H9 (cell line): ENCODE data around the gene PGBD5. TPM values are rescaled to one million over a fixed set of nuclear protein-coding genes. Genes with fewer than 3 reads are reported as not detected.

Experiments
- DNase-seq: peaks from one replicate; pipeline ENCODE4 v3.0.0-alpha.2; 2017
- H2AFZ ChIP-seq: one replicate; pipeline ENCODE4 v1.6.1; 2013; ENCODE audit warnings: mild to moderate bottlenecking, low read length, control low read depth, moderate library complexity
- H2AK5ac ChIP-seq: 2 replicates; pipeline ENCODE4 v1.6.1; 2013; ENCODE audit warnings: low read length, control low read depth, mixed read lengths; ENCODE audit not compliant: insufficient read length
- H2BK120ac ChIP-seq: one replicate; pipeline ENCODE4 v1.6.1; 2013; ENCODE audit warnings: low read depth, mild to moderate bottlenecking, low read length, control low read depth, inconsistent platforms; ENCODE audit not compliant: poor library complexity, severe bottlenecking
- H2BK12ac ChIP-seq: 2 replicates; pipeline ENCODE4 v1.6.1; 2013; ENCODE audit warnings: low read length, control low read depth, mixed read lengths, low read depth; ENCODE audit not compliant: insufficient read length
- H2BK15ac ChIP-seq: 2 replicates; pipeline ENCODE4 v1.6.1; 2013; ENCODE audit warnings: low read depth, low read length, control low read depth
- H2BK20ac ChIP-seq: one replicate; pipeline ENCODE4 v1.6.1; 2013; ENCODE audit warnings: low read depth, mild to moderate bottlenecking, low read length, control low read depth, inconsistent platforms; ENCODE audit not compliant: poor library complexity, severe bottlenecking
- H2BK5ac ChIP-seq: 2 replicates; pipeline ENCODE4 v1.6.1; 2013; ENCODE audit warnings: low read length, control low read depth, mixed read lengths; ENCODE audit not compliant: insufficient read length
- H3K14ac ChIP-seq: 2 replicates; pipeline ENCODE4 v1.6.1; 2013; ENCODE audit warnings: low read length, control low read depth; ENCODE audit not compliant: insufficient read depth
- H3K18ac ChIP-seq: 2 replicates; pipeline ENCODE4 v1.6.1; 2013; ENCODE audit warnings: low read depth, mild to moderate bottlenecking, mixed read lengths, low read length, control low read depth; ENCODE audit not compliant: insufficient read length
- H3K23ac ChIP-seq: 2 replicates; pipeline ENCODE4 v1.6.1; 2013; ENCODE audit warnings: low read length, control low read depth, mixed read lengths, low read depth; ENCODE audit not compliant: insufficient read length
- H3K23me2 ChIP-seq: 2 replicates; pipeline ENCODE4 v1.6.1; 2013; ENCODE audit warnings: low read depth, mild to moderate bottlenecking, mixed read lengths, low read length, control low read depth; ENCODE audit not compliant: insufficient read length, poor library complexity, severe bottlenecking
- H3K27ac ChIP-seq: 2 replicates; pipeline ENCODE4 v1.5.1; 2013; ENCODE audit warnings: low read length, control low read depth, mixed read lengths, low read depth; ENCODE audit not compliant: insufficient read length
- H3K27me3 ChIP-seq: 2 replicates; pipeline ENCODE4 v1.6.1; 2013; ENCODE audit warnings: low read length, control low read depth, inconsistent platforms; ENCODE audit not compliant: insufficient read depth
- H3K4ac ChIP-seq: 2 replicates; pipeline ENCODE4 v1.6.1; 2013; ENCODE audit warnings: low read depth, mild to moderate bottlenecking, control low read depth, inconsistent platforms, low read length, moderate library complexity
- H3K4me1 ChIP-seq: 2 replicates; pipeline ENCODE4 v1.6.1; 2013; ENCODE audit warnings: low read length, control low read depth, inconsistent platforms; ENCODE audit not compliant: insufficient read depth
- H3K4me2 ChIP-seq: 2 replicates; pipeline ENCODE4 v1.6.1; 2013; ENCODE audit warnings: low read length, control low read depth, mixed read lengths; ENCODE audit not compliant: insufficient read length, insufficient read depth
- H3K56ac ChIP-seq: 2 replicates; pipeline ENCODE4 v1.6.1; 2013; ENCODE audit warnings: low read depth, mild to moderate bottlenecking, mixed read lengths, low read length, control low read depth; ENCODE audit not compliant: insufficient read length
- H3K79me1 ChIP-seq: 2 replicates; pipeline ENCODE4 v1.6.1; 2013; ENCODE audit warnings: low read depth, mild to moderate bottlenecking, moderate library complexity, low read length, control low read depth, inconsistent platforms; ENCODE audit not compliant: insufficient read depth, poor library complexity, severe bottlenecking
- H3K79me2 ChIP-seq: 2 replicates; pipeline ENCODE4 v1.6.1; 2013; ENCODE audit warnings: low read length, control low read depth, inconsistent platforms; ENCODE audit not compliant: insufficient read depth
- H3K9ac ChIP-seq: 2 replicates; pipeline ENCODE4 v1.6.1; 2013; ENCODE audit warnings: low read length, control low read depth, mixed read lengths; ENCODE audit not compliant: insufficient read length; ENCODE audit errors: extremely low read depth
- H3K9me3 ChIP-seq: one replicate; pipeline ENCODE4 v1.6.1; 2013; ENCODE audit warnings: low read depth, low read length, inconsistent platforms; ENCODE audit not compliant: control insufficient read depth
- H3T11ph ChIP-seq: one replicate; pipeline ENCODE4 v1.6.1; 2013; ENCODE audit warnings: mild to moderate bottlenecking, low read length, control low read depth, inconsistent platforms
- H4K20me1 ChIP-seq: one replicate; pipeline ENCODE4 v1.6.1; 2013; ENCODE audit not compliant: control insufficient read depth, insufficient read length, insufficient read depth
- H4K5ac ChIP-seq: 2 replicates; pipeline ENCODE4 v1.6.1; 2013; ENCODE audit warnings: low read depth, mild to moderate bottlenecking, mixed read lengths, low read length, control low read depth; ENCODE audit not compliant: insufficient read length
- H4K8ac ChIP-seq: replicated peaks from 2 replicates; pipeline ENCODE4 v1.6.1; 2013; ENCODE audit warnings: low read length, control low read depth, mixed read lengths, low read depth; ENCODE audit not compliant: insufficient read length
- H4K91ac ChIP-seq: 2 replicates; pipeline ENCODE4 v1.6.1; 2013; ENCODE audit warnings: low read depth, mild to moderate bottlenecking, moderate library complexity, mixed read lengths, low read length, control low read depth; ENCODE audit not compliant: insufficient read length
- H3K27ac Mint-ChIP-seq, 3 experiments: 2 replicates in 2 of 3; 3 replicates in 1 of 3; pipeline ENCODE4 v1.8.0; 2020 to 2021; ENCODE audit warnings: mixed read lengths in 3 of 3, mild to moderate bottlenecking in 1 of 3, moderate library complexity in 1 of 3
- H3K27me3 Mint-ChIP-seq: 2 replicates; pipeline ENCODE4 v1.8.0; 2021; ENCODE audit warnings: low read depth, mild to moderate bottlenecking, moderate library complexity, mixed read lengths
- H3K36me3 Mint-ChIP-seq, 3 experiments: 2 replicates in 2 of 3; 3 replicates in 1 of 3; pipeline ENCODE4 v1.8.0; 2020 to 2021; ENCODE audit warnings: low read depth in 3 of 3, mixed read lengths in 3 of 3; ENCODE audit not compliant: insufficient read depth in 1 of 3
- H3K4me1 Mint-ChIP-seq, 2 experiments: 2 replicates each; pipeline ENCODE4 v1.8.0; 2020; ENCODE audit warnings: mixed read lengths in 2 of 2
- H3K4me3 Mint-ChIP-seq, 2 experiments: 2 replicates in 1 of 2; 3 replicates in 1 of 2; pipeline ENCODE4 v1.8.0; 2020 to 2021; ENCODE audit warnings: mild to moderate bottlenecking in 2 of 2, mixed read lengths in 2 of 2, moderate library complexity in 1 of 2
- H3K9me3 Mint-ChIP-seq, 2 experiments: 2 replicates in 1 of 2; 3 replicates in 1 of 2; pipeline ENCODE4 v1.8.0; 2020; ENCODE audit warnings: mild to moderate bottlenecking in 2 of 2, mixed read lengths in 2 of 2, moderate library complexity in 1 of 2
- WGBS: extraction: QIAGEN DNeasy Blood & Tissue Kit; methylation state at CpG from one replicate; pipeline ENCODE4 v1.1.7; 2013; ENCODE audit warnings: missing lambda C conversion rate, low lambda C conversion rate, mixed read lengths; ENCODE audit not compliant: insufficient read length; ENCODE audit errors: extremely low coverage; 5-methylcytosine and 5-hydroxymethylcytosine counted together
- total RNA-seq: library from RNA; stranded (reverse); gene quantifications from 2 replicates; pipeline ENCODE4 v1.2.1, GENCODE V29; 2021
- TF ChIP-seq, protein P1 (sequence below): fragments of 200-600 bp; sonication (generic); conservative IDR thresholded peaks from 3 replicates; pipeline ENCODE4 v1.8.0; 2021; ENCODE audit warnings: antibody characterized with exemption, mild to moderate bottlenecking

Gene PGBD5
- total RNA-seq, 1 experiment from 2014 or later, result 19.1 TPM

DNA sequence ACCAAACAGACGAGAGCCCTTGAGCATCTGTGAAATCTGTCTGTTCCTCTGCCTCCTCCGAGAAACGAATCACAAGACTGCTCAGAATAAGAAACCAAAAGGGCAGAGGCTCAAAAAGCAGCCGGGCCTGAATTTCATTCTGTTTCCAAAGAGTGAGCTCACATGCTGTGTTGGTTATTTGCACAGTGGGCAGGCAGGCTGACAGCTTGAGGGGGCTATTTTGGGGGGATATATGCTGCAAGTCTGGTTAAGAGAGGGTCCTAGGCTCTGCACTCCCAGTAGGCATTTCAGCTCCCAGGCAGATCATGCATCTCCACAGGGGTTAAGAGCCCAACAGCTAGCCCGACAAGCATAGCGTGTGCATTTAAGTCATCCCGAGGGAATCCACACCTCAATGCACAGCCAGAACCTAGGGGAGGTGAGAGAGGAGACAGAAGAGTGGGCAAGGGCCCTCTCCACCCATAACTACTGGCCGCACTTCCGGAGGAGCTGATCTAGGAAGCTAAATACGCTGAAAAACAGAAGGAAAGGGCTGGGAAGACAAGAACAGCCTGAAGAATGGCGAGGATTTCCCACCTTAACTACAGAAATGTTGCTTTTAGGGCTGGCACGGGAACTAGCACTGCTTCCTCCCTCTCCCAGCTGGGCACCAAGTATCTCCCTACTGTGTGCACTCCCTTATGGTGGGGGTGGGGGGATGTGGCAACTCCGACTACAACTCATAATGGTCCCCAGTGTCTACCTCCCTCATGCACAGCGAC, 3.7 kb downstream of the PGBD5 start:
- DNase-seq, result peak; percentile 41
- Histone ChIP-seq H2BK12ac (no peak overlapping the region), H3K56ac (no peak overlapping the region), H3K27me3 (no peaks in the 10 kb centered on the region; the same call in 1 of the 2 replicates), H2BK120ac (no peak overlapping the region), H2BK15ac (no peak overlapping the region), H3K4me1 (no peaks in the 10 kb centered on the region; the same call in 1 of the 2 replicates), H3K27ac (no peak overlapping the region), H2AFZ (no peak overlapping the region), H3T11ph (no peak overlapping the region), H2AK5ac (no peak overlapping the region), H4K5ac (no peak overlapping the region), H3K14ac (no peak overlapping the region), H3K23me2 (peaks cover 12% of the 10 kb centered on the region), H3K79me2 (peaks cover 9% of the 10 kb centered on the region; the same call in 1 of the 2 replicates), H3K9me3 (no peaks in the 10 kb centered on the region), H3K4me2 (peak overlapping the region; percentile 88), H4K91ac (no peak overlapping the region), H2BK20ac (no peak overlapping the region), H3K79me1 (peaks cover 2% of the 10 kb centered on the region), H2BK5ac (no peak overlapping the region), H3K9ac (no peak overlapping the region), H3K23ac (no peak overlapping the region), H3K18ac (no peak overlapping the region), H3K4ac (no peak overlapping the region), H4K8ac (no peak overlapping the region), H4K20me1 (no peaks in the 10 kb centered on the region)
- H3K4me3 Mint-ChIP-seq, result peak overlapping the region in 1 of 2 experiments; percentile 90; a peak in 4 of 5 replicates
- peaks cover 49 to 59% of the 10 kb centered on the region in 2 experiments for H3K4me1 Mint-ChIP-seq
- H3K27ac Mint-ChIP-seq, result peak overlapping the region; percentile 50 to 62 (median 55); a peak in 3 of 7 replicates
- H3K27me3 Mint-ChIP-seq, result peaks cover 25% of the 10 kb centered on the region
- WGBS, result no CpG with 5 or more reads among the region's 14 CpGs
- H3K9me3 Mint-ChIP-seq, result peaks cover 12 to 13% of the 10 kb centered on the region in 2 experiments
- peaks cover 15 to 21% (median 20%) of the 10 kb centered on the region in 3 experiments for H3K36me3 Mint-ChIP-seq
- TF ChIP-seq, protein P1, sequence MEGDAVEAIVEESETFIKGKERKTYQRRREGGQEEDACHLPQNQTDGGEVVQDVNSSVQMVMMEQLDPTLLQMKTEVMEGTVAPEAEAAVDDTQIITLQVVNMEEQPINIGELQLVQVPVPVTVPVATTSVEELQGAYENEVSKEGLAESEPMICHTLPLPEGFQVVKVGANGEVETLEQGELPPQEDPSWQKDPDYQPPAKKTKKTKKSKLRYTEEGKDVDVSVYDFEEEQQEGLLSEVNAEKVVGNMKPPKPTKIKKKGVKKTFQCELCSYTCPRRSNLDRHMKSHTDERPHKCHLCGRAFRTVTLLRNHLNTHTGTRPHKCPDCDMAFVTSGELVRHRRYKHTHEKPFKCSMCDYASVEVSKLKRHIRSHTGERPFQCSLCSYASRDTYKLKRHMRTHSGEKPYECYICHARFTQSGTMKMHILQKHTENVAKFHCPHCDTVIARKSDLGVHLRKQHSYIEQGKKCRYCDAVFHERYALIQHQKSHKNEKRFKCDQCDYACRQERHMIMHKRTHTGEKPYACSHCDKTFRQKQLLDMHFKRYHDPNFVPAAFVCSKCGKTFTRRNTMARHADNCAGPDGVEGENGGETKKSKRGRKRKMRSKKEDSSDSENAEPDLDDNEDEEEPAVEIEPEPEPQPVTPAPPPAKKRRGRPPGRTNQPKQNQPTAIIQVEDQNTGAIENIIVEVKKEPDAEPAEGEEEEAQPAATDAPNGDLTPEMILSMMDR, result no peak
